Stimulated activated CD8-positive, alpha-beta memory T cell treated with anti-CD3 and anti-CD28 coated beads, Interleukin-7, amount 100 ng/mL, for 1 hour (primary cell): Measurements from ENCODE around the gene POMP.
"Not testable (repeated sequence)": the region's sequence is repeated elsewhere in the genome, so short reads cannot be mapped to it uniquely, and the experiment has no call there.

ENCODE experiments used
- DNase-seq, 2 donors: peaks; one replicate each; pipeline ENCODE4 v3.0.0-alpha.2; 2020; ENCODE audit warnings: low read depth in 2 of 2

Gene POMP

GRCh38 chr13:28693605-28694491 is 34.9 kb downstream of the POMP start:
- not testable (repeated sequence) for DNase-seq

- no peak for DNase-seq
These were observed 38.5 kb downstream of the POMP start for GRCh38 chr13:28697441-28697840.

GRCh38 chr13:28699246-28699645 is 40.3 kb downstream of the POMP start:
- no peak for DNase-seq

GRCh38 chr13:28704282-28704681 is 45.4 kb downstream of the POMP start:
- DNase-seq = no peak

- no peak for DNase-seq
These were observed 46.0 kb downstream of the POMP start for GRCh38 chr13:28704919-28705318.

- no peak for DNase-seq
These were observed 46.6 kb downstream of the POMP start for GRCh38 chr13:28705461-28706083.

GRCh38 chr13:28707629-28708427 is 48.9 kb downstream of the POMP start:
- no peak for DNase-seq

- DNase-seq = no peak
These were observed 51.2 kb downstream of the POMP start for GRCh38 chr13:28710161-28710560.

GRCh38 chr13:28714651-28715050 is 55.7 kb downstream of the POMP start:
- DNase-seq = no peak

GRCh38 chr13:28716511-28716910 is 57.6 kb downstream of the POMP start:
- no peak for DNase-seq

- no peak for DNase-seq
These were observed 58.2 kb downstream of the POMP start for GRCh38 chr13:28717170-28717569.

- DNase-seq = no peak
These were observed 59.2 kb downstream of the POMP start for GRCh38 chr13:28718196-28718542.

- peak; percentile 94 to 96 for DNase-seq
These were observed 59.8 kb downstream of the POMP start, which contains the start of gene SLC46A3 for GRCh38 chr13:28718543-28719226. TSS of gene SLC46A3 (minus strand) at chr13:28718970. CDS start at chr13:28717998, 972 bp downstream.

- DNase-seq = no peak
These were observed 60.5 kb downstream of the POMP start for GRCh38 chr13:28719227-28720055.

- no peak for DNase-seq
These were observed 64.9 kb downstream of the POMP start for GRCh38 chr13:28723806-28724205.

- DNase-seq = no peak
These were observed 66.2 kb downstream of the POMP start for GRCh38 chr13:28725046-28725610.
